Neural cell (in vitro differentiated cells): ENCODE results near the gene TUBB1. TPM values are rescaled to one million over a fixed set of nuclear protein-coding genes. Genes with fewer than 3 reads are reported as not detected.

Experiments
- H2AFZ ChIP-seq: fragments of 200-600, 300-800 bp; sonication (generic), shearing (Covaris generic); 2 replicates; pipeline ENCODE4 v1.6.0; 2014; ENCODE audit warnings: low read depth, mild to moderate bottlenecking, antibody characterized with exemption, low read length, moderate library complexity
- H3F3A ChIP-seq: fragments of 200-600 bp; shearing (Covaris generic); 2 replicates; pipeline ENCODE4 v1.6.1; 2016; ENCODE audit warnings: mild to moderate bottlenecking, moderate library complexity, mixed read lengths, antibody characterized with exemption, low read length; ENCODE audit not compliant: insufficient read depth, poor library complexity, severe bottlenecking
- H3K27ac ChIP-seq: fragments of 200-600, 300-800 bp; sonication (generic), shearing (Covaris generic); 2 replicates; pipeline ENCODE4 v1.5.1; 2014; ENCODE audit warnings: mild to moderate bottlenecking, low read length, moderate library complexity
- H3K27me3 ChIP-seq: fragments of 300-800, 200-600 bp; sonication (generic), shearing (Covaris generic); 2 replicates; pipeline ENCODE4 v1.6.0; 2014; ENCODE audit warnings: mild to moderate bottlenecking, low read depth, low read length, moderate library complexity; ENCODE audit not compliant: insufficient read depth
- H3K36me3 ChIP-seq: fragments of 300-800, 200-600 bp; sonication (generic), shearing (Covaris generic); 2 replicates; pipeline ENCODE4 v1.5.1; 2014; ENCODE audit warnings: mild to moderate bottlenecking, antibody characterized with exemption, low read length, moderate library complexity; ENCODE audit not compliant: insufficient read depth
- H3K4me2 ChIP-seq: fragments of 300-800, 200-600 bp; sonication (generic), shearing (Covaris generic); 2 replicates; pipeline ENCODE4 v1.6.0; 2014; ENCODE audit warnings: mild to moderate bottlenecking, low read length
- H3K4me3 ChIP-seq: fragments of 300-800, 200-600 bp; sonication (generic), shearing (Covaris generic); 2 replicates; pipeline ENCODE4 v1.5.1; 2014; ENCODE audit warnings: mild to moderate bottlenecking, low read length, moderate library complexity
- H3K79me2 ChIP-seq: fragments of 200-600 bp; shearing (Covaris generic); replicated peaks from 2 replicates; pipeline ENCODE4 v1.6.0; 2014; ENCODE audit warnings: mild to moderate bottlenecking, low read length, moderate library complexity; ENCODE audit not compliant: insufficient read depth
- H3K9ac ChIP-seq: fragments of 300-800, 200-600 bp; sonication (generic), shearing (Covaris generic); 2 replicates; pipeline ENCODE4 v1.6.1; 2016; ENCODE audit warnings: mild to moderate bottlenecking, low read length, mixed read lengths
- H3K9me2 ChIP-seq: fragments of 200-600 bp; shearing (Covaris generic); 2 replicates; pipeline ENCODE4 v1.6.1; 2016; ENCODE audit warnings: mild to moderate bottlenecking, low read length, mixed read lengths; ENCODE audit not compliant: insufficient read depth
- H3K9me3 ChIP-seq: fragments of 200-600, 300-800 bp; sonication (generic), shearing (Covaris generic); 2 replicates; pipeline ENCODE4 v1.6.1; 2016; ENCODE audit warnings: mild to moderate bottlenecking, mixed run types, low read length, moderate library complexity, mixed read lengths
- H4K20me1 ChIP-seq: fragments of 200-600 bp; shearing (Covaris generic); 2 replicates; pipeline ENCODE4 v1.6.1; 2016; ENCODE audit warnings: mild to moderate bottlenecking, mixed run types; ENCODE audit not compliant: insufficient read depth
- CTCF ChIP-seq: fragments of 450-650 bp; IDR thresholded peaks from 2 replicates; pipeline ENCODE4 v1.5.1; 2014; ENCODE audit warnings: antibody characterized with exemption, mild to moderate bottlenecking, moderate library complexity; ENCODE audit not compliant: poor library complexity, severe bottlenecking
- EP300 ChIP-seq: fragments of 450-650 bp; conservative IDR thresholded peaks from 2 replicates; pipeline ENCODE4 v1.6.1; 2014; ENCODE audit warnings: antibody characterized with exemption, mild to moderate bottlenecking, moderate library complexity; ENCODE audit not compliant: poor library complexity, severe bottlenecking
- EZH2 ChIP-seq: fragments of 200-600, 300-800 bp; shearing (Covaris generic), sonication (generic); IDR thresholded peaks from 2 replicates; pipeline ENCODE4 v1.6.1; 2014; ENCODE audit warnings: antibody characterized with exemption, low read length, borderline replicate concordance, mild to moderate bottlenecking; ENCODE audit not compliant: insufficient read depth, poor library complexity, severe bottlenecking
- MXI1 ChIP-seq: fragments of 450-650 bp; conservative IDR thresholded peaks from 2 replicates; pipeline ENCODE4 v1.6.1; 2014; ENCODE audit warnings: antibody characterized with exemption, mild to moderate bottlenecking; ENCODE audit not compliant: poor library complexity, severe bottlenecking
- POLR2AphosphoS5 ChIP-seq: IDR thresholded peaks from 2 replicates; pipeline ENCODE4 v1.6.1; 2012
- RAD21 ChIP-seq: fragments of 450-650 bp; conservative IDR thresholded peaks from 2 replicates; pipeline ENCODE4 v1.6.1; 2014; ENCODE audit warnings: antibody characterized with exemption, mild to moderate bottlenecking, moderate library complexity
- SMC3 ChIP-seq: fragments of 450-650 bp; conservative IDR thresholded peaks from 2 replicates; pipeline ENCODE4 v1.6.1; 2014; ENCODE audit warnings: antibody characterized with exemption, mild to moderate bottlenecking, moderate library complexity; ENCODE audit not compliant: poor library complexity
- TAF1 ChIP-seq: IDR thresholded peaks from 2 replicates; pipeline ENCODE4 v1.6.1; 2012; ENCODE audit warnings: low read depth
- polyA plus RNA-seq: library from polyadenylated mRNA; depleted of rRNA; stranded (reverse); fragments of >200 nt; gene quantifications from 2 replicates; pipeline ENCODE4 v1.2.3, GENCODE V29; 2014
- TF ChIP-seq, protein P1 (sequence below): IDR thresholded peaks from 2 replicates; pipeline ENCODE4 v1.6.1; 2012; ENCODE audit warnings: borderline replicate concordance

Gene TUBB1
- polyA plus RNA-seq, 1 donor from 2014 or later = not detected

DNA sequence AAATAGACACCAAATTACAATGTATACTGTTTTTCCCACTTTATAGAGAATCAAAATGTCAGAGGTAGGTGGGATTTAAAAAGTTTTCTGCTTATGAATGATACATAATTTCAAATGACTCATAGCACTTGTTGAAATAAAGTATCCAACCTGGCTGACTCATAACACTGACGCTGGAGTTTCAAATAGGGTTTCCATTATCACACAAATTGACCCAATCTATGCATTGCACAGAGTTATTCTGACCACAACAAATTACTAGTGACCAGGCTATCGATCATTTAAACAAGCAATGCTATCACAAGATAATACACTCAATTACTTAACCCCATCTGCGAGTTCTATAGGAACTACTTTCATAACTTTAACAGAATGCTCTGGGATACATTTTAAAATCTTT is 55.2 kb downstream of the TUBB1 start:
- Histone ChIP-seq H3K9me2 (no peaks in the 10 kb centered on the region), H3K27me3 (no peaks in the 10 kb centered on the region), H3K4me2 (no peak overlapping the region), H3K79me2 (no peaks in the 10 kb centered on the region), H4K20me1 (no peaks in the 10 kb centered on the region), H3K9ac (no peak overlapping the region), H3K9me3 (no peaks in the 10 kb centered on the region), H3K36me3 (no peaks in the 10 kb centered on the region), H3F3A (no peaks in the 10 kb centered on the region), H3K27ac (no peak overlapping the region), H2AFZ (no peak overlapping the region), H3K4me3 (no peak overlapping the region)
- TF ChIP-seq EP300 (no peak), RAD21 (no peak)

- Histone ChIP-seq H3K27ac (no peak overlapping the region), H3K9me3 (no peaks in the 10 kb centered on the region), H3F3A (no peaks in the 10 kb centered on the region), H3K27me3 (no peaks in the 10 kb centered on the region), H3K36me3 (no peaks in the 10 kb centered on the region), H2AFZ (no peak overlapping the region), H4K20me1 (no peaks in the 10 kb centered on the region), H3K79me2 (no peaks in the 10 kb centered on the region), H3K9me2 (no peaks in the 10 kb centered on the region), H3K9ac (no peak overlapping the region), H3K4me2 (no peak overlapping the region), H3K4me3 (no peak overlapping the region)
- TF ChIP-seq RAD21 (no peak), EZH2 (no peak), POLR2AphosphoS5 (no peak), MXI1 (no peak), CTCF (no peak), SMC3 (no peak), EP300 (no peak), TAF1 (no peak)
- TF ChIP-seq, protein P1, sequence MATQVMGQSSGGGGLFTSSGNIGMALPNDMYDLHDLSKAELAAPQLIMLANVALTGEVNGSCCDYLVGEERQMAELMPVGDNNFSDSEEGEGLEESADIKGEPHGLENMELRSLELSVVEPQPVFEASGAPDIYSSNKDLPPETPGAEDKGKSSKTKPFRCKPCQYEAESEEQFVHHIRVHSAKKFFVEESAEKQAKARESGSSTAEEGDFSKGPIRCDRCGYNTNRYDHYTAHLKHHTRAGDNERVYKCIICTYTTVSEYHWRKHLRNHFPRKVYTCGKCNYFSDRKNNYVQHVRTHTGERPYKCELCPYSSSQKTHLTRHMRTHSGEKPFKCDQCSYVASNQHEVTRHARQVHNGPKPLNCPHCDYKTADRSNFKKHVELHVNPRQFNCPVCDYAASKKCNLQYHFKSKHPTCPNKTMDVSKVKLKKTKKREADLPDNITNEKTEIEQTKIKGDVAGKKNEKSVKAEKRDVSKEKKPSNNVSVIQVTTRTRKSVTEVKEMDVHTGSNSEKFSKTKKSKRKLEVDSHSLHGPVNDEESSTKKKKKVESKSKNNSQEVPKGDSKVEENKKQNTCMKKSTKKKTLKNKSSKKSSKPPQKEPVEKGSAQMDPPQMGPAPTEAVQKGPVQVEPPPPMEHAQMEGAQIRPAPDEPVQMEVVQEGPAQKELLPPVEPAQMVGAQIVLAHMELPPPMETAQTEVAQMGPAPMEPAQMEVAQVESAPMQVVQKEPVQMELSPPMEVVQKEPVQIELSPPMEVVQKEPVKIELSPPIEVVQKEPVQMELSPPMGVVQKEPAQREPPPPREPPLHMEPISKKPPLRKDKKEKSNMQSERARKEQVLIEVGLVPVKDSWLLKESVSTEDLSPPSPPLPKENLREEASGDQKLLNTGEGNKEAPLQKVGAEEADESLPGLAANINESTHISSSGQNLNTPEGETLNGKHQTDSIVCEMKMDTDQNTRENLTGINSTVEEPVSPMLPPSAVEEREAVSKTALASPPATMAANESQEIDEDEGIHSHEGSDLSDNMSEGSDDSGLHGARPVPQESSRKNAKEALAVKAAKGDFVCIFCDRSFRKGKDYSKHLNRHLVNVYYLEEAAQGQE = no peak
These were observed 56.8 kb downstream of the TUBB1 start for GRCh38 chr20:59075934-59076508.

Other genes starting within 250 kb of the TUBB1 start
- 0.64 TPM in 1 of 2 replicates, not detected in the other for gene GNAS-AS1, start 168.5 kb upstream of the TUBB1 start, polyA plus RNA-seq
- 958 and 975 TPM in 2 replicates for gene GNAS, start 166.7 kb upstream of the TUBB1 start, polyA plus RNA-seq
- 88.7 and 104 TPM in 2 replicates for gene NELFCD, start 38.2 kb upstream of the TUBB1 start, polyA plus RNA-seq
- 0.31 and 0.78 TPM in 2 replicates for gene CTSZ, start 12.2 kb upstream of the TUBB1 start, polyA plus RNA-seq
- gene ATP5F1E, start 12.9 kb downstream of the TUBB1 start, polyA plus RNA-seq = 133 and 136 TPM in 2 replicates
- 38.5 and 50.5 TPM in 2 replicates for gene PRELID3B, start 23.4 kb downstream of the TUBB1 start, polyA plus RNA-seq
- 0.14 TPM in 1 of 2 replicates, not detected in the other for gene ZNF831, start 144.4 kb downstream of the TUBB1 start, polyA plus RNA-seq